Measurements from ENCODE around the gene PAPLN.
"Not testable (repeated sequence)": the region's sequence is repeated elsewhere in the genome, so short reads cannot be mapped to it uniquely, and the experiment has no call there.

Gene PAPLN

GRCh38 chr14:73269729-73270531, 32.6 kb downstream of the PAPLN start:
- DNase-seq = peak in 38 of 42 donors; percentile 9 to 67 (median 32)
- intact Hi-C loops (cut with DNase I) = no loop called here

DNA sequence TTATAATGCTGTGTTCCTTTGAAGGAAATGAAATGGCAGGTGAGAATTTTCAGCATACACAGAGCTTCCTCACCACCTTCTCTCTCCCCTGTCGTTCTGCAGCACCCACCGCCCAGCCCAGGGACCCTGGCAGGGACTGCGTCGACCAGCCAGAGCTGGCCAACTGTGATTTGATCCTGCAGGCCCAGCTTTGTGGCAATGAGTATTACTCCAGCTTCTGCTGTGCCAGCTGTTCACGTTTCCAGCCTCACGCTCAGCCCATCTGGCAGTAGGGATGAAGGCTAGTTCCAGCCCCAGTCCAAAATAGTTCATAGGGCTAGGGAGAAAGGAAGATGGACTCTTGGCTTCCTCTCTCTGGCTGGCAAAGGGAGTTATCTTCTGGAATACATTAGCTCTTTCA, 35.1 kb downstream of the PAPLN start:
- DNase-seq = peak in 2 of 42 donors; percentile 11 to 24

GRCh38 chr14:73273799-73274198, 36.5 kb downstream of the PAPLN start:
- intact Hi-C loops (cut with DNase I) = no loop called here
- DNase-seq = peak in 1 of 42 donors; percentile 2

More for the DNA sequence above, 35.1 kb downstream of the PAPLN start:
- intact Hi-C loops (cut with DNase I) = no loop called here

DNA sequence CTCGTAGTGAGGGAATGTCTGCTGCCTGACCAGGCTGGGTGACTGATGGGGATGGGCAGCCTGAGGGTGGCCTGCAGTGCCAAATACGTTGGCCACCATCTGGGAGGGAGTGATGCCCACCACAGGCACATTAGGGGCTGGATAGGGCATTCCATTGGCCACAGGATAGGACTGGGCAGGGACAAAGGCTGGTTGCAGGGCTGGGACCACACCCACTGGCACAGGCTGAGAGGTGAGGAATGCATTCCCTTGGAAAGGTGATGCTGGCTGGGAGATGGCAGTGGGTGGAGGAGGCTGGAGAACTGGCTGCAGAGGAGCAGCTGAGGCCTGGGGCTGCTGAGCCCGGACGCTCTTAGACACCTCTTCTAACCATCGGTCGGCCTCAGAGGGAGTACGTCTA, 39.5 kb downstream of the PAPLN start:
- intact Hi-C loops (cut with DNase I) = no loop called here
- DNase-seq = no peak

GRCh38 chr14:73277376-73277775, 40.1 kb downstream of the PAPLN start:
- no peak for DNase-seq
- intact Hi-C loops (cut with DNase I) = no loop called here

GRCh38 chr14:73280903-73281302, 43.6 kb downstream of the PAPLN start:
- no peak for DNase-seq
- intact Hi-C loops (cut with DNase I) = loop anchor here (10.0 kb wide), 1 partner anchor 184 kb away; no protein-coding TSS in a partner anchor

- intact Hi-C loops (cut with DNase I) = loop anchor here (10.0 kb wide), 1 partner anchor 181 kb away; no protein-coding TSS in a partner anchor
- peak in 41 of 42 donors; percentile 18 to 88 (median 60) for DNase-seq
These were observed 46.5 kb downstream of the PAPLN start for GRCh38 chr14:73283608-73284379.

DNA sequence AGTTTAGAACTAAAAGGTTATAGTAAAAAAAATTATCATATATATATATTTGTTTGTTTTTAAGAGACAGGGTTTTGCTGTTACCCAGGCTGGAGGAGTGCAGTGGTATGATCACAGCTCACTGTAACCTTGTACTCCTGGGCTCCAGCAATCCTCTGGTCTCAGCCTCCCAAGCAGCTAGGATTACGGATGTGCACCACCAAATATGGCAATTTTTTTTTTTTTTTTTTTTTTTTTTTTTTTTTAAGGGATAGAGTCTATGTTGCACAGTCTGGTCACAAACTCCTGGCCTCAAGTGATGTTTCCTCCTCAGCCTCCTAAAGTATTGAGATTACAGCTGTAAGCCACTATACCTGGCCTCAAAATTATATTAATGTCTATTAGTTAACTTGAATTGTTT, 48.7 kb downstream of the PAPLN start:
- intact Hi-C loops (cut with DNase I) = loop anchor here (10.0 kb wide), 1 partner anchor 179 kb away; no protein-coding TSS in a partner anchor
- no peak for DNase-seq

GRCh38 chr14:73286598-73286997, 49.3 kb downstream of the PAPLN start:
- DNase-seq = no peak
- intact Hi-C loops (cut with DNase I) = loop anchor here (10.0 kb wide), 1 partner anchor 178 kb away; no protein-coding TSS in a partner anchor

- no peak for DNase-seq
- intact Hi-C loops (cut with DNase I) = loop anchor here (10.0 kb wide), 1 partner anchor 178 kb away; no protein-coding TSS in a partner anchor
These were observed 49.8 kb downstream of the PAPLN start for GRCh38 chr14:73287071-73287470.

GRCh38 chr14:73289308-73289707, 52.0 kb downstream of the PAPLN start:
- intact Hi-C loops (cut with DNase I) = loop anchor here (10.0 kb wide), 1 partner anchor 175 kb away; no protein-coding TSS in a partner anchor
- DNase-seq = peak in 20 of 42 donors; percentile 20 to 73 (median 40)

DNA sequence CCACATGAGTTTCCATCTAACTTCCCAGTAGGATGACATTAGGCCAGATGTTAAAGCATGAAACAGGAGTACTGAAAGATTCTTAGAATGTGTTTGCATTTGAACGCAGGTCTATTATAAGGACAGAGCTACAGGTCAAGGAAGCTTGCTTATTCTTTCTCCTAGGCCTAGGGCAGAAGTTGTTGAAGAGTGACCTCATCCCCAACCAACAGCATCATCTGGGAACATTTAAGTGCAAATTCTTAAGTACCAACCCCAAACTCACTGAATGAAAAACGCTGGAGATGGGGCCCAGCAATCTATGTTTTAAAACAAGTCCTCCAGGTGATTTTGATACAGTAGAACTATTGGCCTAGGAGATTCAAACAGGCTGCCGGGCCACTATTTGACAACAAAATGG, 52.4 kb downstream of the PAPLN start:
- DNase-seq = no peak
- intact Hi-C loops (cut with DNase I) = loop anchor here (10.0 kb wide), 1 partner anchor 175 kb away; no protein-coding TSS in a partner anchor

DNA sequence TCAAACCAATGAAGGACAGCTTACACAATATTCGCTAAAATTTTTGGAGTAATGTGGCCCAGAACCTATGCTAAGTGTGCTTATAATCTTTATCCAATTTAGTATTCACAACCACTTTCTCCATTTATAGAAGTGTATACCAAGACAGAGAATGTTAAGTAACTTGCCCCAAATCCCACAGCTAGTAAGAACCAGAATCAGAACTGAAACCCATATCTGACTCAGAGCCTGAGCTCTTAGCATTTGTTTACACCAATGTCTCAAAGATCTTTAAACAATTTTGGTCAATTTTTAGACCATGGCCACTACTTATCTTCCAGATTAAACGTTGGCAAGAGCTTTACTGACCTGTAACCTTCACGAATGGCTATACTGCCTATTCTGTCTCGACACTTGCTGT, 53.0 kb downstream of the PAPLN start:
- DNase-seq = no peak
- intact Hi-C loops (cut with DNase I) = no loop called here

GRCh38 chr14:73293782-73294781, 56.8 kb downstream of the PAPLN start:
- DNase-seq = no peak
- intact Hi-C loops (cut with DNase I) = no loop called here

- DNase-seq = peak in 5 of 42 donors; percentile 9 to 55 (median 45)
- intact Hi-C loops (cut with DNase I) = no loop called here
These were observed 58.0 kb downstream of the PAPLN start for GRCh38 chr14:73295198-73295796.

- intact Hi-C loops (cut with DNase I) = no loop called here
These were observed 68.2 kb downstream of the PAPLN start for GRCh38 chr14:73305499-73305898.

DNA sequence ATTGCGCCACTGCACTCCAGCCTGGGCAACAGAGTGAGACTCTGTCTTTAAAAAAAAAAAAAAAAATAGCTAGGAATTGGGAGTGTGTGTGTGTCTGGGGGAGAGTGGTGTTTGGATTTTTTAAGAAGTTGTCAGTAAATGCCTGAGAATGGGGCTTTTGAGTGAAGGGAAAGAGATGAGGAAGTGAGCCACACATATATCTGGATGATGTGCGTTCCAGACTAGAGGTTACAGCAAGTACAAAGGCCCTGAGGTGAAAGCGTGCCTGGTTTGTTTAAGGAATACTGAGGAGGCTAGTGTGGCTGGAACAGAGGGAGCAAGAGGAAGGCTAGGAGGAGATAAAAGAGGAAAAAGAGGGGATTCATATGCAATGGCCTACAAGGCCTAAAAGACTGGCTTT, 70.0 kb downstream of the PAPLN start:
- intact Hi-C loops (cut with DNase I) = no loop called here
- no peak for DNase-seq

More at GRCh38 chr14:73305499-73305898, 68.2 kb downstream of the PAPLN start:
- DNase-seq = no peak

DNA sequence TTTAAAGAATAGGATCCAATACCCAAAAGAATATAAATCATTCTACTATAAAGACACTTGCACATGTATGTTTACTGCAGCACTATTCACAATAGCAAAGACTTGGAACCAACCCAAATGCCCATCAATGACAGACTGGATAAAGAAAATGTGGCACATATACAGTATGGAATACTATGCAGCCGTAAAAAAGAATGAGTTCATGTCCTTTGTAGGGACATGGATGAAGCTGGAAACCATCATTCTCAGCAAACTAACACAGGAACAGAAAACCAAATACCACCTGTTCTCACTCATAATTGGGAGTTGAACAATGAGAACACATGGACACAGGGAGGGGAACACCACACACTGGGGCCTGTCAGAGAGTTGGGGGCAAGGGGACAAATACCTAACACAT, 71.9 kb downstream of the PAPLN start:
- DNase-seq; intact Hi-C loops (cut with DNase I): not testable (repeated sequence)

Measured in head of caudate nucleus (tissue), 42 donors.